Keratinocyte (primary cell): Measurements from ENCODE around the gene PDILT.

Source experiments
- CTCF ChIP-seq, 3 experiments: IDR thresholded peaks in 1 of 3; conservative IDR thresholded peaks in 1 of 3; optimal IDR thresholded peaks in 1 of 3; 2 replicates in 2 of 3; 3 replicates in 1 of 3; pipeline versions ENCODE3 to v1.5.1; 2011; ENCODE audit warnings: low read length in 3 of 3, mild to moderate bottlenecking in 3 of 3, moderate library complexity in 2 of 3, control low read depth in 1 of 3, inconsistent platforms in 1 of 3; ENCODE audit not compliant: insufficient read depth in 2 of 3; ENCODE audit errors: extremely low read depth in 1 of 3
- EZH2 ChIP-seq: IDR thresholded peaks from one replicate; pipeline ENCODE4 v1.6.1; 2012; ENCODE audit warnings: inconsistent platforms, mild to moderate bottlenecking, low read length, moderate library complexity

- TF ChIP-seq CTCF (optimal IDR thresholded peaks at IDR 0.05 in 1 of 3, IDR thresholded peaks at IDR 0.05 in 1 of 3, conservative IDR thresholded peaks at IDR 0.05 in 1 of 3; ENCODE audit: extremely low read depth in 1 of 3, insufficient read depth in 2 of 3, low read length in 3 of 3) = no peak
- no peak for TF ChIP-seq EZH2
These were observed 79.5 kb downstream of the PDILT start for GRCh38 chr16:20325005-20325404.
